Measurements from ENCODE around the gene CENPB.
A peak's percentile ranks its signal among the peaks of the same experiment; 100 is the strongest.

DNA sequence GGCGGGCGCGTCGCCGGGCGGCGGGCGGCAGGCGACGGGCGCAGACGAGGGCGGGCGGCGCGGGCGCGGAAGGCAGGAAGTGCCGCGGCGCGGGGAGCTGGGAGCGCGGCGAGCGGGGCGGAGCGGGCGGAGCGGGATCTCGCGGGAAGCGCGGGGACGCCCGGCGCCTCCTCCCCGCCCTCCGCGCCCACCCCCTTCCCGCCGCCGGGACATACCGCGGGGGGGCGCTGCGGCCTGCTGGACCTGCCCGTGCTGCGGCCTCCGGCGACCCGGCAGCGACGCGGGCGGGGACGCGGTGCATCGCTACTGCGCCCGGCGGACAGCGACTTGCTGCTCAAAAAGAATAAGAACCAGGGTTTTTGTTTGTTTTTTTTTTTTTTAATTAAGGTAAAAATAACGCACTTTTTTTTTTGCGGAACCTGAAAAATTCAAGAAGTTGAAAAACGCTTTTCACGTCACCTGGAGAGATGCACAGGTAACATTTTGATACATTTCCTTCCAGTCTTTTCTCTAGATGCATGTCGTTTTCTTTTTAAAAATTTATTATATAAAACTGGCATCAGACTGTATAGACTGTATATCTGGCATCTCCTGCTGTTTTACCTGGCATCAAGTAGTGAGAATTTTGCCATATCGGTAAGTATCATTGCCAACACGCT lies at the start of gene CENPB:
- TF ChIP-seq CTCF (IDR thresholded peaks at IDR 0.05; ENCODE audit: poor library complexity, severe bottlenecking) (peak; percentile 75), POLR2AphosphoS5 (IDR thresholded peaks at IDR 0.05) (peak; percentile 77), REST (IDR thresholded peaks at IDR 0.05; ENCODE audit: borderline replicate concordance) (no peak)

Data from neural cell (in vitro differentiated cells).